Measurements from ENCODE around the gene WDR26. TPM values are rescaled to one million over a fixed set of nuclear protein-coding genes. Genes with fewer than 3 reads are reported as not detected.

Gene WDR26
- total and polyA plus RNA-seq, 9 of the 15 experiments (the other 6 are each of a cell fraction or from before 2014, with no cell fraction given): 11.5 to 66.0 (median 39.8) TPM

GRCh38 chr1:224430511-224431113, 4.0 kb downstream of the WDR26 start:
- peak; percentile 31 for ATAC-seq
- TSS peak; percentile 13 for BruUV-seq (replicated peaks)
- Histone ChIP-seq H2AFZ (ENCODE audit: low read depth, low read length) (no peak overlapping the region), H3K4me3 (peak overlapping the region; percentile 12; the same call in 1 of the 2 replicates), H4K20me1 (replicated peaks; ENCODE audit: control insufficient read depth, insufficient read depth, low read length) (peaks cover 17% of the 10 kb centered on the region), H3K4me2 (ENCODE audit: insufficient read depth, low read length) (peak overlapping the region; percentile 66), H3K4me1 (replicated peaks in 1 of 2; ENCODE audit: control insufficient read depth in 2 of 2, insufficient read depth in 2 of 2, low read length in 2 of 2) (peaks cover 12 to 23% of the 10 kb centered on the region in 2 experiments), H3K9me3 (replicated peaks; ENCODE audit: control insufficient read depth, insufficient read depth, low read depth, low read length) (no peaks in the 10 kb centered on the region), H3K9ac (ENCODE audit: insufficient read depth in 1 of 2, low read depth in 2 of 2, low read length in 2 of 2) (peak overlapping the region in 1 of 2 experiments; percentile 68; a peak in 2 of 4 replicates), H3K27me3 (ENCODE audit: control insufficient read depth in 2 of 2, insufficient read depth in 2 of 2, low read length in 2 of 2) (no peaks in the 10 kb centered on the region), H3K79me2 (ENCODE audit: control insufficient read depth, insufficient read depth, low read length) (peaks cover 87% of the 10 kb centered on the region), H3K27ac (ENCODE audit: extremely low read depth, low read depth, low read length) (peak overlapping the region; percentile 80), H3K36me3 (ENCODE audit: control insufficient read depth, insufficient read depth, low read length) (peaks cover 44% of the 10 kb centered on the region), H3K9me1 (ENCODE audit: control insufficient read depth, insufficient read depth, low read length) (no peaks in the 10 kb centered on the region)
- in situ Hi-C loops (cut with MboI): no loop called here
- intact Hi-C loops (cut with micrococcal nuclease): loop anchor here (1.0 kb wide), 1 partner anchor 73 kb away; no protein-coding TSS in a partner anchor
- WGBS (ENCODE audit: insufficient coverage, low coverage, missing lambda C conversion rate): 4% methylated on average over 2 of the region's 2 CpGs
- CTCF ChIA-PET (ENCODE audit: low intra/inter-chr PET ratio): no interaction called here
- POLR2A ChIA-PET: interaction anchor here (0.8 to 4.4 kb wide), 6 partner anchors 11 to 500 kb away, joined by 3 to 45 read pairs (median 4); no protein-coding TSS in a partner anchor
- peak; percentile 90 for FAIRE-seq
- DNase-seq (ENCODE audit: extremely low read depth in 1 of 4, low spot score in 3 of 4): peak; percentile 36 to 78 (median 58)
- TF ChIP-seq MAFF (IDR thresholded peaks at IDR 0.05; ENCODE audit: low read length) (peak; percentile 58; the same call in 1 of the 2 replicates), LEF1 (IDR thresholded peaks at IDR 0.05) (peak; percentile 76; the same call in 1 of the 2 replicates), NFE2 (IDR thresholded peaks at IDR 0.05; ENCODE audit: low read depth) (peak; percentile 93), HDAC3 (IDR thresholded peaks at IDR 0.05; ENCODE audit: borderline replicate concordance, partially characterized antibody) (peak; percentile 69), HEY1 (CRISPR knock-in tag; IDR thresholded peaks at IDR 0.05; ENCODE audit: borderline replicate concordance) (0 out of 2 replicates have a peak, but pooled peaks have one; percentile 23), RBM39 (optimal IDR thresholded peaks at IDR 0.05; ENCODE audit: low read depth, low read length) (no peak), DACH1 (IDR thresholded peaks at IDR 0.05; ENCODE audit: partially characterized antibody) (peak; percentile 98), CUX1 (CRISPR knock-in tag; IDR thresholded peaks at IDR 0.05) (peak; percentile 60; the same call in 1 of the 2 replicates), FOXM1 (IDR thresholded peaks at IDR 0.05; ENCODE audit: low read depth) (peak; percentile 65; the same call in 1 of the 2 replicates), FOXM1 (CRISPR knock-in tag; IDR thresholded peaks at IDR 0.05; ENCODE audit: low read depth) (no peak), POLR2AphosphoS5 (IDR thresholded peaks at IDR 0.05; ENCODE audit: control insufficient read depth, insufficient read depth, low read depth, low read length) (peak; percentile 44; the same call in 1 of the 2 replicates), SMARCA4 (IDR thresholded peaks at IDR 0.05) (peak; percentile 84)
- TF ChIP-seq, protein P1, sequence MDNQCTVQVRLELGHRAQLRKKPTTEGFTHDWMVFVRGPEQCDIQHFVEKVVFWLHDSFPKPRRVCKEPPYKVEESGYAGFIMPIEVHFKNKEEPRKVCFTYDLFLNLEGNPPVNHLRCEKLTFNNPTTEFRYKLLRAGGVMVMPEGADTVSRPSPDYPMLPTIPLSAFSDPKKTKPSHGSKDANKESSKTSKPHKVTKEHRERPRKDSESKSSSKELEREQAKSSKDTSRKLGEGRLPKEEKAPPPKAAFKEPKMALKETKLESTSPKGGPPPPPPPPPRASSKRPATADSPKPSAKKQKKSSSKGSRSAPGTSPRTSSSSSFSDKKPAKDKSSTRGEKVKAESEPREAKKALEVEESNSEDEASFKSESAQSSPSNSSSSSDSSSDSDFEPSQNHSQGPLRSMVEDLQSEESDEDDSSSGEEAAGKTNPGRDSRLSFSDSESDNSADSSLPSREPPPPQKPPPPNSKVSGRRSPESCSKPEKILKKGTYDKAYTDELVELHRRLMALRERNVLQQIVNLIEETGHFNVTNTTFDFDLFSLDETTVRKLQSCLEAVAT (IDR thresholded peaks at IDR 0.05): 0 out of 4 replicates have a peak, but pooled peaks of 1 of the 2 experiments have one; percentile 39
- TF ChIP-seq, protein P2, sequence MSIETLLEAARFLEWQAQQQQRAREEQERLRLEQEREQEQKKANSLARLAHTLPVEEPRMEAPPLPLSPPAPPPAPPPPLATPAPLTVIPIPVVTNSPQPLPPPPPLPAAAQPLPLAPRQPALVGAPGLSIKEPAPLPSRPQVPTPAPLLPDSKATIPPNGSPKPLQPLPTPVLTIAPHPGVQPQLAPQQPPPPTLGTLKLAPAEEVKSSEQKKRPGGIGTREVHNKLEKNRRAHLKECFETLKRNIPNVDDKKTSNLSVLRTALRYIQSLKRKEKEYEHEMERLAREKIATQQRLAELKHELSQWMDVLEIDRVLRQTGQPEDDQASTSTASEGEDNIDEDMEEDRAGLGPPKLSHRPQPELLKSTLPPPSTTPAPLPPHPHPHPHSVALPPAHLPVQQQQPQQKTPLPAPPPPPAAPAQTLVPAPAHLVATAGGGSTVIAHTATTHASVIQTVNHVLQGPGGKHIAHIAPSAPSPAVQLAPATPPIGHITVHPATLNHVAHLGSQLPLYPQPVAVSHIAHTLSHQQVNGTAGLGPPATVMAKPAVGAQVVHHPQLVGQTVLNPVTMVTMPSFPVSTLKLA (conservative IDR thresholded peaks at IDR 0.05): peak in 1 of 2 experiments; percentile 81

Data from K562 (cell line).